HepG2 (cell line): ENCODE results near the gene NDNF.

ENCODE experiments used
- GTF3A ChIP-seq: sonication (generic); formaldehyde crosslinking; conservative IDR thresholded peaks from 2 replicates; pipeline ENCODE4 v1.4.0; 2020; ENCODE audit warnings: mild to moderate bottlenecking, missing genetic modification reagents
- HDAC1 ChIP-seq: sonication (generic); formaldehyde crosslinking; IDR thresholded peaks from 2 replicates; pipeline ENCODE4 v1.5.1; 2020; ENCODE audit warnings: mild to moderate bottlenecking, missing genetic modification reagents
- REPIN1 ChIP-seq: sonication (generic); formaldehyde crosslinking; IDR thresholded peaks from 2 replicates; pipeline ENCODE4 v1.8.0; 2022; ENCODE audit warnings: missing genetic modification reagents, low read depth, mild to moderate bottlenecking, borderline replicate concordance
- U2AF2 ChIP-seq: fragments of 200-400 bp; formaldehyde crosslinking; IDR thresholded peaks from 2 replicates; pipeline ENCODE4 v1.6.1; 2017; ENCODE audit warnings: low read depth, mild to moderate bottlenecking, low read length
- XBP1 ChIP-seq: sonication (generic); formaldehyde crosslinking; IDR thresholded peaks from 2 replicates; pipeline ENCODE4 v1.5.0; 2020; ENCODE audit warnings: missing genetic modification reagents
- ZNF768 ChIP-seq: sonication (generic); formaldehyde crosslinking; IDR thresholded peaks from 2 replicates; pipeline ENCODE4 v1.4.0; 2020; ENCODE audit warnings: missing genetic modification reagents
- ZNF780A ChIP-seq: sonication (generic); formaldehyde crosslinking; IDR thresholded peaks from 2 replicates; pipeline ENCODE4 v1.8.0; 2022; ENCODE audit warnings: mild to moderate bottlenecking, missing genetic modification reagents, moderate library complexity
- ZSCAN5A ChIP-seq: sonication (generic); formaldehyde crosslinking; IDR thresholded peaks from 2 replicates; pipeline ENCODE4 v1.8.0; 2022; ENCODE audit warnings: mild to moderate bottlenecking, missing genetic modification reagents, borderline replicate concordance
- TF ChIP-seq, protein P1 (sequence below), 2 experiments: sonication (generic) in 1 of 2; formaldehyde crosslinking in 1 of 2; IDR thresholded peaks; 2 replicates each; pipeline versions ENCODE4 v1.4.0 to v1.6.1; 2016 to 2020; ENCODE audit warnings: borderline replicate concordance in 1 of 2, low read depth in 1 of 2, mild to moderate bottlenecking in 1 of 2, missing genetic modification reagents in 1 of 2

GRCh38 chr4:121100093-121100775 is 27.9 kb upstream of the NDNF start:
- TF ChIP-seq HDAC1: no peak
- TF ChIP-seq ZSCAN5A: no peak
- no peak for TF ChIP-seq ZNF780A (CRISPR knock-in tag)
- no peak for TF ChIP-seq GTF3A (CRISPR knock-in tag)
- TF ChIP-seq ZNF768 (CRISPR knock-in tag): no peak
- TF ChIP-seq XBP1: no peak
- no peak for TF ChIP-seq U2AF2
- TF ChIP-seq, protein P1, sequence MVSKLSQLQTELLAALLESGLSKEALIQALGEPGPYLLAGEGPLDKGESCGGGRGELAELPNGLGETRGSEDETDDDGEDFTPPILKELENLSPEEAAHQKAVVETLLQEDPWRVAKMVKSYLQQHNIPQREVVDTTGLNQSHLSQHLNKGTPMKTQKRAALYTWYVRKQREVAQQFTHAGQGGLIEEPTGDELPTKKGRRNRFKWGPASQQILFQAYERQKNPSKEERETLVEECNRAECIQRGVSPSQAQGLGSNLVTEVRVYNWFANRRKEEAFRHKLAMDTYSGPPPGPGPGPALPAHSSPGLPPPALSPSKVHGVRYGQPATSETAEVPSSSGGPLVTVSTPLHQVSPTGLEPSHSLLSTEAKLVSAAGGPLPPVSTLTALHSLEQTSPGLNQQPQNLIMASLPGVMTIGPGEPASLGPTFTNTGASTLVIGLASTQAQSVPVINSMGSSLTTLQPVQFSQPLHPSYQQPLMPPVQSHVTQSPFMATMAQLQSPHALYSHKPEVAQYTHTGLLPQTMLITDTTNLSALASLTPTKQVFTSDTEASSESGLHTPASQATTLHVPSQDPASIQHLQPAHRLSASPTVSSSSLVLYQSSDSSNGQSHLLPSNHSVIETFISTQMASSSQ (IDR thresholded peaks at IDR 0.05; ENCODE audit: low read depth): no peak
- TF ChIP-seq, protein P1 (CRISPR knock-in tag; IDR thresholded peaks at IDR 0.05; ENCODE audit: borderline replicate concordance): no peak
- no peak for TF ChIP-seq REPIN1 (CRISPR knock-in tag)
